Measurements from ENCODE around the gene USP6NL.

USP6NL gene

DNA sequence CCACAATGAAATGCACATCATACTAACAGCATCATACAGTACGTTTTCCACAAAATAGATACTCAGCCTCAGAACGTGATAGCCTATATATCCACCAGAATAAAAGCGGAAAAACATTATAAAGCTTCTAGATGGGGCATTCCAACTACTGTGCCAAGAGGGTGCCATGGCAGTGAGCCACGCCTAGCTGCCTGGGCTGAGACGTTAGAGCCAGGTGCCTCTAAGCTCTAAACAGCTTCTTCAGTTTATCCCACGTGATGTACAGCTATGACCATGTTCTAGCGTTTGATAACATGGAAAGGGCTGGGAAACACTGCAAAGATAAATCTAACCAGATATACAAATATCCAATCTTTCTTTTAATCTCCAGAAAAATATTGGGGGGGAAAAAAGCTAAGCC is 17.8 kb downstream of the USP6NL start:
- no peak for DNase-seq (ENCODE audit: low read depth)

DNA sequence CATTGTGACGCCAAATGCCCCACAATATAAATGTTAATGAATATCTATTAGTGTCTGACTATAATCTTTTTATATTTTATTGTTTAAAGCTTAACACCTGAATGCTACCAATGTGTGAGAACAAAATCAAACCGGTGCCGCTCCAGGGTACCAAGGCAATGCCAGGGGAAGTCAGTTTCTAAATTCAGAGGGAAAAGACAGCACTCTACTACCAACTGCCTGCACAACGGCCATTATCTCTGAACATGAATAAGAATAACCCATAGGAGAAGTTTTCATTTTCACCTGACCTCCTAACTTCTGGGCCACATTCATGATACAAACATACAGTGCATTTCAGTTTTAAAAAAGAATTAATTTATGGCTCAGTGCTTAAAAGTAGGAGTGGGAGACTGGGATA is 21.7 kb downstream of the USP6NL start:
- no peak for DNase-seq (ENCODE audit: low read depth)

DNA sequence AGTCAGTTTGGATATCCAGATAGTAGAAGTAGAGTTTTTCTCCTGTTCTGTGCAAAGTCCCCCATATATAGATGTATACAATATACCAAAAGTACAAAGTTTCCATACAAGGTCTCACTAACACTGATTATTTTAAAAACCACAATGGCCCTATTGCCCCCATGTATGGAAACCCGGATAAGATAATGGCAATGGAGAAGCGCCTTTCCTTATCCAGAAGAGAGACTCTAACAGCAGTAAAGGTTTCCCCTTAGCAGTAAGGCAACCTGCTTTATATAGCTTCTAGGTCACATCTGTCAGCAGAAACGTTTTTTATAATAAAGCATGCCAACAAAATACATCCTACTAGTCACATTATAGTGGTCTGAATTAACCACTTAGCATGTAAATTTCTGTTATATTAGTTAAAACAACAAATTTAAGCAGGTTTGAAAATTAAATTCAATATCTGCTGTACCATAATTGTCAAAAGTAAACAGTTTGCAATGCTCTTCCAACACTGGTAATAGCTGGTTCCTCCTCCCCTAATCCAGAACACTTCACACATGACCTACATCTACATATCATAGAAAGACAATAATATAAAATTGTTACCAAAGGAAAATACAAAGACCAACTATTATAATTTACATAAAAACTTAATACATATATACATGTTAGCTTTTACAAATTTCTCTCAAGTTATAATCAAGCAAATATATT is 22.4 kb downstream of the USP6NL start:
- no peak for DNase-seq (ENCODE audit: low read depth)

GRCh38 chr10:11587722-11588259 is 23.7 kb downstream of the USP6NL start:
- no peak for DNase-seq (ENCODE audit: low read depth)

DNA sequence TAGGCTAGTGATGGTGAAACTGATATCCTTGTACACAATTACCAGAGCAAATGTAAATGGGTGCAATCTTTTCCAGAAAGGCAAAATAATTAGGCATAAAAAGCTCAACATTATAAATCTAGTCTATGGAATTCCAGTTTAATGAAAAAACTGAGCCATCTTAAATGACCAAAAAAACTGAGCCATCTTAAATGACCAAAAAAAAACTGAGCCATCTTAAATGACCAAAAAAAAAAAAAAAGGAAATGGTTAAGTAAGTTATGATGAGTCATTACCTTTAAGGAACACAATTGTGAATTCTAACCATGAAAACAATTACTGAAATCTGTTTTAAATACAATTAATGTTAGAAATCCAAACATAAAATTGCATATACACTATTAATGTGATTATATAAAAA is 25.3 kb downstream of the USP6NL start:
- no peak for DNase-seq (ENCODE audit: low read depth)

DNA sequence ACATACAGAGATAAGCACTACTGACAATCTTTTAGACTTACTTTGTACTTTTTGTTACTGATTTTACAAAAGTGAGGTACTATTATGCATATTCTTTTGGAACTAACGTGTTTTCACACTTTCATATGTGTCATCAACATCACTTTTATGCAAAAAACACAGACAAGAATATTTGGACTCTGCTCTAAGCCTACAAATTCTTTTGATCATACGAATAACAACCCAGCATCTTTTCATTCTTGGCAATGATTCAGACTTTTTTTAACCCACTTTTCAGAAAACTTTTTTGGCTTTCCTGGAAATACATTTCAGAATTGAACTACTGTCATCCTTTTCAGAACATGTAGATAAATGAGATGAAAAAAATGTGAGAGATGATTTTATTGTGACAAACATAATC is 30.2 kb downstream of the USP6NL start:
- DNase-seq (ENCODE audit: low read depth): no peak

DNA sequence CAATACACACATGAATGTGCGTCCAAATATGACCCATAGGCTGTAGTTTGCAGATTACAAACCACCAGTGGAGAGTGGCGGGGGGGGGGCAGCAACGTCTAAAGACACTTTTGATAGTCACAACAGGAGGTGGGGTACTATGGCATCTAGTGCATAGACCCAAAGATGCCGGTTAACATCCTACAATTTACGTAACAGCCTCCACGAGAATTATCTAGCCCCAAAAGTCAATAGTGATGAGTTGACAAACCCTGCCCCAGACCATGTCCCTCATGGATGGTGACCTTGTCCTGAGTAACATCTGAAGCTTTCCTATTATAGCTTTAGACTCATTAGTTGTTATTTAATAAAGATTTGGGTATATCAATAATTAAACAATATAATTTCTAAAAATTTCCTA is 31.6 kb downstream of the USP6NL start:
- DNase-seq (ENCODE audit: low read depth): no peak

- DNase-seq (ENCODE audit: low read depth): no peak
Measured at GRCh38 chr10:11578802-11579255, 32.6 kb downstream of the USP6NL start.

GRCh38 chr10:11576092-11576809 is 35.2 kb downstream of the USP6NL start:
- no peak for DNase-seq (ENCODE audit: low read depth)

- no peak for DNase-seq (ENCODE audit: low read depth)
Measured at GRCh38 chr10:11573497-11573896, 38.0 kb downstream of the USP6NL start.

DNA sequence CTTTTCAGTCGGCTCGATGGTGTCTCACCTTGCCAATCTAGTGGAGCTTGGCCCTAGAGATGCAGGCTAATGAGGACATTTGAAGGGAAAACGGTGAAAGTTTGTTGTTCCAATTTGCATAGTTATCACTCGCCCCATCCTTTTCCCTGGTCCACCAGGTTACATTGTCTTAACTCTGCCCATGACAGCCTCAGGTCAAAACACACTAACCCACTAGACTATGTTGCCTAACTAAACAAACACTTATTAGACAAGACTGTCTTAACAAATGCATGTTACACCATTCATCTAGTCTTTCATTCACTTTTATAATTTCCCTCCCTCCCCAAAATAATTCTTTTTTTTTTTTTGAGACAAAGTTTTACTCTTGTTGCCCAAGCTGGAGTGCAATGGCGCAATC is 40.7 kb downstream of the USP6NL start:
- no peak for DNase-seq (ENCODE audit: low read depth)

GRCh38 chr10:11569471-11569870 is 42.0 kb downstream of the USP6NL start:
- DNase-seq (ENCODE audit: low read depth): no peak

- no peak for DNase-seq (ENCODE audit: low read depth)
Measured at GRCh38 chr10:11568578-11568977, 42.9 kb downstream of the USP6NL start.

DNA sequence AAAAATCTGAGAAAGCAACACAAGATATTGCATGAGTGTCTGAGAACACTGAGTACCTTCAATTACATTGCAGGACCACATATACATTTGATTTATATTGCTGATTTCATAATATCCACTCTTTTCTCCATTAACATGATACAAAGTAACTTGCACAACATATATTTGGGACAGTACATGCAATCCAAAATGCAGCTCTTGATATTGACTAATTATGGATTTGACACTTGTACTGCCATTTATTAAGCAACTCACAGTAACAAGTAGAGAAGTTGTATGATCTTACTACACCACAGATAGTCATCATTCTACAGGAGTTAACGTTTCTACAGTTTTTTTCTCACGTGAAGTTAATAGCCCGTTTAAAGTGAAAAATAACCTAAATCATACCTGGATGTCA is 46.7 kb downstream of the USP6NL start:
- DNase-seq (ENCODE audit: low read depth): no peak

GRCh38 chr10:11563936-11564335 is 47.5 kb downstream of the USP6NL start:
- no peak for DNase-seq (ENCODE audit: low read depth)

GRCh38 chr10:11562888-11563287 is 48.6 kb downstream of the USP6NL start:
- DNase-seq (ENCODE audit: low read depth): no peak

DNA sequence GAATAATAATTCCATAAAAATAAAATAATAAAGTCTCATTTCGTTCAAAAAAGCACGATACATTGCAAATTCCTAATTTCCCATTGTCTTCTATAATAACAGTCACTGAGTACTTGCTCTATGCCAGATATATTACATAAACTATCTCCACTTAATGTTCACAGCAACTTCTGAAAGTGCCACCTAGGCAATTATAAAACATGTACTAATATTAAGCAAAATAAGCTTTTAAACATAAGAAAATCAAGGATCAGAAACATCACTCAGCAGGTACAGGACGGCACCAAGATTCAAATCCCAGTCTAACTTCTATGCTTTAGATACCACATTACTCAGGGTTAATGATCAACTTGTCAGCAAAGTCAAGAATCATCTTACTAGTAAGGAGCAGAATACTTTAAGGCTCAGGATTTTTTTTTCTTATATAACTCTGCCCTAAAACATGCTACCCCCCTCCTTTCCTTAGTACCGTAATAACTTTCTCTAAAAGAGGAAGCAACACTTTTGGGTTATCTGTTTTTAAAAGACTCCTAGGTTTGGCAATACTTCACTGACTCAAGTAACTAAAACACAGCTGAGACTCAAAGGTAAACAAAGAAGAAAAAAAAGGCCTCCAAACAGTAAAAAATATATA is 51.3 kb downstream of the USP6NL start:
- DNase-seq (ENCODE audit: low read depth): no peak

DNA sequence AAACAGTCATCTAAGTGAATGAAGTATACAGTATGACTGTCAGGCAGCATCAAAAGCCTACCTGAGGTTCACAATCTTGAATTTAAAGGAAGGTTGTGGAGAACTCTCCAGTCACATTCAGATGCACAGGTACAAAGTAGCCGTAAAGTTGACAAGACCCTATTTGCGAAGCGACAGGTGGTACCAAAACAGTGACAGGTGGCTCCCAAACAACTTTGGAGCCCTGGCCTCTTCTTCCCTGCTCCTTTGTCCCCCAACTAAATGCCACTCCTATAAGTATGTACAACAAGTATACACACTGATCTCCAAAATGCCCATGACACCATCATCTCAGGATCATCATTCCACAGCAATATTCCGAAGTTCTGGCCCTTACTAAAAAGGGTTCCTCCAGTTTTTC is 53.5 kb downstream of the USP6NL start:
- no peak for DNase-seq (ENCODE audit: low read depth)

DNA sequence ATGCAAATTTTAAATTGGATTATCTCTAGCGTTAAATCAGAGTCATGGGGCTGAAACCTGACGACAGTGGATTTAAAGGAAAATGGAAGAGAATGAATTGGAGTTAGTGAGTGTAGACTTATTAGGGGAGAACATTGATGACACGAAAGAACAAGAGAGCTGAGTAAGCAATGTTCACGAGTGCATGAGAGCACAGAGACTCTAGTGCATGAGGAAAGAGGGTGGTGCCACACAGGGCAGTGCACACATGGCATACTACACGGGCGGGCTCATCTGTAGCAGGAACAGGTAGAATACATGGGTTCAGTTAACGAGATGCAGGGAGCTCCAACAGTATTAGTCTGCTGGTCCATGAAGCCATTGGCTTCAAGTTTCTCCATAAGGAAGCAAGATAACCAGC is 53.9 kb downstream of the USP6NL start:
- DNase-seq (ENCODE audit: low read depth): no peak

DNA sequence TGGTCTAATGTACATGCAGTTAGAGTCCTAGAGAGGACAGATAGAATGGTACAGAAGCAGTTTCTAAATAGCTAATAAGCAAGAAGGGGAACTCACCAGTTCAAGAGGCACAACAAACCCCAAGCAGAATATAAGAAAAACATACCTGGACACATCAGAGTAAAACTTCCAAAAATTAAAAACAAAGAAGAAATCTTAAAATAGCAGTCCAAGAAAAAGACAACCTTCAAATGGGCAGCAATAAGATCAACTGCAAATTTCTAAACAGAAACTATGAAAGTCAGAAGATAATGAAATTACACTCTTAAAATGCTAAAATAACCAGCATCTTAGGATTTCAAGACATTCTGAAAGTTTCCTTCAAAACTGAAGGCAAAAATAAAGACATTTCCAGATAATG is 55.9 kb downstream of the USP6NL start:
- no peak for DNase-seq (ENCODE audit: low read depth)

- no peak for DNase-seq (ENCODE audit: low read depth)
Measured at GRCh38 chr10:11553773-11554381, 57.6 kb downstream of the USP6NL start.

DNA sequence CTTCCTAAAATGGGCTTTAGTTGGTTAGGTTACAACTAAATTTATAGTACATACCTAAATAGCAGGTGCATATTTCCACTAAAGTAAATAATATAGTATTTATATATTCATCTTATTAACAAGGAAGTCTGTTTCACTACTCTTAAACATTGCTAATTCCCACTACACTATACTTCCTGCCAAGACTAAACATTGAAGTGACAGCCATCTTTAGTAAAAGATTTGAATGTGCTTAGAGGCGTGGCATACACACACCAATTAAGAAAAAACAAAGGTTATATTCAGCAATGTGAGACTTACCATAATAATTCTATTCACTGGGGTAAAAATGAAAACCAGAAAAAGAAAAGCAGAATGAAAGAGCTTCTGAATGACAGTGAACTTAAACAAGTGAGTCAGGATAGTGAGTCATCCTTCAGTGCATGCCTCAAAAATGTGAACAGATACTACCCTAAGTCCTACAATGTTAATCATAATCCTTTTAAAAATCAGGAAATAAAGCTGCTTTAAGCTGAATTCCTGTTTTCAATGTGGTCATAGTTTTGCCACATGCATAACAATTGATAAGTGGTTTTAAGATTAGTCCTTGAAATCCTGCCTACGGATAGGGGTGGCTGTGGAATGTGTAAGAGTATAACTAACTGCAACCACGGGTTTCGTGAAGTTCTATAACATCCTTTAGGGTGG is 59.4 kb downstream of the USP6NL start:
- DNase-seq (ENCODE audit: low read depth): no peak

All from T-helper 22 cell (primary cell).